GM12891 (cell line): ENCODE measurements around the gene LY6G5C.

Experiments used
- PAX5 ChIP-seq: IDR thresholded peaks from 2 replicates; pipeline ENCODE4 v1.6.1; 2011; ENCODE audit warnings: low read length, moderate library complexity, mild to moderate bottlenecking; ENCODE audit not compliant: insufficient read depth, severe bottlenecking
- POLR2A ChIP-seq: IDR thresholded peaks from 2 replicates; pipeline ENCODE4 v1.6.1; 2011; ENCODE audit warnings: low read depth, low read length, control low read depth

GRCh38 chr6:31680226-31681134, at the start of gene LY6G5C:
- TF ChIP-seq POLR2A (no peak), PAX5 (no peak)
